ENCODE results near the gene MB21D2.

- TF ChIP-seq CTCF (conservative IDR thresholded peaks at IDR 0.05) (no peak), ZFX (IDR thresholded peaks at IDR 0.05) (no peak)
Observed at GRCh38 chr3:192889679-192890078, 28.0 kb downstream of the MB21D2 start.

Data from C4-2B (cell line).